HEK293 (cell line): ENCODE results near the gene GALNT10.

Source experiments
- CTCF ChIA-PET: fragments of 350-600 bp; formaldehyde crosslinking; extraction: SDS; loops from one replicate; lab custom pipeline; 2021; ENCODE audit warnings: antibody characterized with exemption; lab: Yijun Ruan, JAX
- POLR2A ChIA-PET: fragments of 300-600 bp; formaldehyde crosslinking; extraction: SDS; loops from one replicate; lab custom pipeline; 2020; ENCODE audit warnings: antibody characterized with exemption, inconsistent platforms; lab: Yijun Ruan, JAX
- H3K27ac ChIP-seq: fragments of 200-500 bp; sonication (Bioruptor generic); 2 replicates; pipeline ENCODE4 v1.5.1; 2014; ENCODE audit warnings: low read depth, low read length, control low read depth, inconsistent platforms; ENCODE audit errors: extremely low read depth
- H3K36me3 ChIP-seq, 2 experiments: fragments of 200-500 bp in 1 of 2; sonication (Bioruptor generic) in 1 of 2; 1 replicate in 1 of 2; 2 replicates in 1 of 2; pipeline ENCODE4 v1.5.1; 2014 to 2017; ENCODE audit warnings: inconsistent platforms in 2 of 2, low read length in 2 of 2; ENCODE audit not compliant: control insufficient read depth in 2 of 2, insufficient read depth in 1 of 2
- H3K4me1 ChIP-seq: fragments of 200-500 bp; sonication (Bioruptor generic); 2 replicates; pipeline ENCODE4 v1.5.1; 2014; ENCODE audit warnings: mild to moderate bottlenecking, low read length, inconsistent platforms; ENCODE audit not compliant: control insufficient read depth, insufficient read depth
- H3K4me3 ChIP-seq: 2 replicates; pipeline ENCODE4 v1.5.1; 2011; ENCODE audit warnings: low read depth, mild to moderate bottlenecking, control low read depth, low read length, moderate library complexity
- H3K9me3 ChIP-seq: fragments of 200-500 bp; sonication (Bioruptor generic); 2 replicates; pipeline ENCODE4 v1.5.1; 2014; ENCODE audit warnings: low read depth, low read length, inconsistent platforms; ENCODE audit not compliant: control insufficient read depth, insufficient read depth
- EGR2 ChIP-seq: fragments of 450-650 bp; formaldehyde crosslinking; IDR thresholded peaks from 2 replicates; pipeline ENCODE4 v1.5.1; 2016; ENCODE audit warnings: low read depth, missing biosample characterization, missing genetic modification characterization
- GLIS1 ChIP-seq: fragments of 450-650 bp; formaldehyde crosslinking; IDR thresholded peaks from 2 replicates; pipeline ENCODE4 v1.5.1; 2016; ENCODE audit warnings: missing biosample characterization, missing genetic modification characterization
- OSR2 ChIP-seq: fragments of 450-650 bp; formaldehyde crosslinking; IDR thresholded peaks from 2 replicates; pipeline ENCODE4 v1.5.1; 2016; ENCODE audit warnings: missing biosample characterization, missing genetic modification characterization
- OVOL3 ChIP-seq: fragments of 450-650 bp; formaldehyde crosslinking; IDR thresholded peaks from 2 replicates; pipeline ENCODE4 v1.5.1; 2016; ENCODE audit warnings: missing biosample characterization, missing genetic modification characterization
- SCRT1 ChIP-seq: fragments of 450-650 bp; formaldehyde crosslinking; IDR thresholded peaks from 2 replicates; pipeline ENCODE4 v1.5.1; 2016; ENCODE audit warnings: missing biosample characterization, missing genetic modification characterization, borderline replicate concordance
- TSHZ1 ChIP-seq: fragments of 450-650 bp; formaldehyde crosslinking; IDR thresholded peaks from 2 replicates; pipeline ENCODE4 v1.5.1; 2016; ENCODE audit warnings: missing biosample characterization, missing genetic modification characterization, borderline replicate concordance
- ZBTB20 ChIP-seq: fragments of 450-650 bp; formaldehyde crosslinking; IDR thresholded peaks from 2 replicates; pipeline ENCODE4 v1.5.1; 2016; ENCODE audit warnings: missing biosample characterization, missing genetic modification characterization
- ZBTB21 ChIP-seq: fragments of 450-650 bp; formaldehyde crosslinking; IDR thresholded peaks from 2 replicates; pipeline ENCODE4 v1.5.1; 2017; ENCODE audit warnings: missing biosample characterization, missing genetic modification characterization
- ZFHX2 ChIP-seq: fragments of 450-650 bp; formaldehyde crosslinking; conservative IDR thresholded peaks from 2 replicates; pipeline ENCODE4 v1.5.1; 2016; ENCODE audit warnings: missing biosample characterization, missing genetic modification characterization
- ZIC2 ChIP-seq: fragments of 450-650 bp; formaldehyde crosslinking; IDR thresholded peaks from 2 replicates; pipeline ENCODE4 v1.5.1; 2016; ENCODE audit warnings: missing biosample characterization, missing genetic modification characterization
- ZNF133 ChIP-seq: fragments of 450-650 bp; formaldehyde crosslinking; IDR thresholded peaks from 2 replicates; pipeline ENCODE4 v1.5.1; 2016; ENCODE audit warnings: missing biosample characterization, missing genetic modification characterization
- ZNF398 ChIP-seq: fragments of 450-650 bp; formaldehyde crosslinking; IDR thresholded peaks from 2 replicates; pipeline ENCODE4 v1.5.1; 2017; ENCODE audit warnings: missing biosample characterization, missing genetic modification characterization
- ZNF529 ChIP-seq: fragments of 450-650 bp; formaldehyde crosslinking; IDR thresholded peaks from 2 replicates; pipeline ENCODE4 v1.5.1; 2017; ENCODE audit warnings: missing genetic modification characterization, missing biosample characterization; ENCODE audit not compliant: insufficient replicate concordance
- ZNF571 ChIP-seq: fragments of 450-650 bp; formaldehyde crosslinking; IDR thresholded peaks from 2 replicates; pipeline ENCODE4 v1.5.0; 2017; ENCODE audit warnings: missing biosample characterization, missing genetic modification characterization
- ZNF621 ChIP-seq: fragments of 450-650 bp; formaldehyde crosslinking; IDR thresholded peaks from 2 replicates; pipeline ENCODE4 v1.5.1; 2017; ENCODE audit warnings: missing biosample characterization, missing genetic modification characterization
- ZSCAN16 ChIP-seq: fragments of 450-650 bp; formaldehyde crosslinking; IDR thresholded peaks from 2 replicates; pipeline ENCODE4 v1.5.1; 2016; ENCODE audit warnings: missing biosample characterization, missing genetic modification characterization

Gene GALNT10

GRCh38 chr5:154197801-154198491 lies 7.4 kb downstream of the GALNT10 start (continued):
- TF ChIP-seq OVOL3 (tag by site-specific recombination) (no peak), ZNF571 (tag by site-specific recombination) (no peak), ZBTB21 (tag by site-specific recombination) (no peak), OSR2 (no peak), ZNF133 (no peak), SCRT1 (tag by site-specific recombination) (no peak)

DNA sequence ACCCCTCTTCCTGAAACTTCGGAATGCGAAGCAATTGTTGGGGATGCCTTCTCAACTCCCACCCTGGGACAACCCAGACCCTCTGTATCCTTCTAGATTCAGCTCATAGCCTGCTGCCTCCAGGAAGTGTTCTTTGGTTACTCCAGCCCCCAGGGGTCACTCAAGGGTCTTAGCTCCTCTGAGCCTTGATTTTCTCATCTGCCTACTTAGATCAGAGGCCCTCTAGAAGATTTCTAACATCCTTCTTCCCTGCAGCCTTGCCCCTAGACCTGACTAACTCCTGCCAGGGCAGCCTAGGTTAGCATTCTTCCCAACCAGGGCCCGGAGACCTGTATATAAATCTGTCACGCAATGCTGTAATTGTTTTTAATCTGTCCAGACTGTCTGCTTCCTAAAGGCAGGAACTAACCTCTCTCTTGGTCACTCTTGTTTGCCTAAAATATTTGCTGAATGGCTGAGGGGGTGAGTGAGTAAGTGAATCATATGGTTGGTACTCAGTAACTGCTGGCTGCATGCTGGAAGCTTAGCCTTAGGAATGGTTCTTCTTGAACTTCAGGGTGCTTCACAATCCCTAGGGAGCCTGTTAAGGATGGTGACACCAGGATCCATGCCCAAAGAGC lies 8.2 kb downstream of the GALNT10 start:
- TF ChIP-seq ZSCAN16 (tag by site-specific recombination) = no peak
- peak; percentile 59 for TF ChIP-seq ZBTB20 (tag by site-specific recombination)
- ChIA-PET POLR2A (interaction anchor here (1.5 kb wide), 1 partner anchor 8 kb away, joined by 5 read pairs; the partner anchor contains the start of gene GALNT10), CTCF (interaction anchor here (0.6 to 2.4 kb wide), 3 partner anchors 14 to 58 kb away, joined by 3 to 7 read pairs (median 3); no protein-coding TSS in a partner anchor)
- H3K4me1 ChIP-seq = peaks cover 7% of the 10 kb centered on the region; the same call in 1 of the 2 replicates
- no peaks in the 10 kb centered on the region for H3K9me3 ChIP-seq
- H3K36me3 ChIP-seq = peaks cover 0 to 13% of the 10 kb centered on the region in 2 experiments; a peak in 1 of 3 replicates
- no peak overlapping the region for H3K27ac ChIP-seq
- H3K4me3 ChIP-seq = no peak overlapping the region

DNA sequence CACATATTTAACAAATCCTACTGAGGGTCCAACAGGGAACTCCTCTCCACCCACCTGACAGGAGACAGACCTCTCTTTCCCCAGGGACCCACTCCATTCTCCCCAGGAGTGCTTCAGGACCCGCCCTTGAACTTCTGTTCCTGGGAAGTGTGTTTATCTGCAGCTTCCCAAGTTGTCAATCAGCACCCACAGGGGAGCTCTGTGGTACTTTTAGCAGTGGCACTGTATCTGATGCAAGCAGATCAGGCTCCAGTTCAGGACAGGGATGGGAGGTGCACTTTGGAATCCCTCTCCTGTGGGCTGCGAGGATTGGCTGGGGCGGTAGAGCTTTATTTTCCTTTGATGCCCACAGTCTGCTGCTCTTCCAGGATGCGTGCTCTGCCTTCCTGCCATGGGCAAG lies 8.7 kb downstream of the GALNT10 start:
- Histone ChIP-seq H3K27ac (no peak overlapping the region), H3K9me3 (no peaks in the 10 kb centered on the region), H3K4me3 (no peak overlapping the region), H3K4me1 (peaks cover 3% of the 10 kb centered on the region; the same call in 1 of the 2 replicates)
- ChIA-PET POLR2A (interaction anchor here (1.5 kb wide), 1 partner anchor 9 kb away, joined by 5 read pairs; the partner anchor contains the start of gene GALNT10), CTCF (interaction anchor here (0.6 to 2.4 kb wide), 3 partner anchors 14 to 58 kb away, joined by 3 to 7 read pairs (median 3); no protein-coding TSS in a partner anchor)
- TF ChIP-seq ZIC2 (tag by site-specific recombination) = peak; percentile 93
- TF ChIP-seq GLIS1 (tag by site-specific recombination) = peak; percentile 34
- no peak for TF ChIP-seq ZNF398
- TF ChIP-seq ZNF529 = no peak
- TF ChIP-seq TSHZ1 (tag by site-specific recombination) = no peak
- TF ChIP-seq ZNF621 (tag by site-specific recombination) = no peak
- peak; percentile 41 for TF ChIP-seq ZFHX2
- 0 out of 2 replicates have a peak, but pooled peaks have one; percentile 10 for TF ChIP-seq EGR2 (tag by site-specific recombination)
- TF ChIP-seq, all 188 proteins: peak for 4
- peaks cover 0 to 13% of the 10 kb centered on the region in 2 experiments; a peak in 1 of 3 replicates for H3K36me3 ChIP-seq
